ENCODE results near the gene SEMA4G. TPM values are rescaled to one million over a fixed set of nuclear protein-coding genes. Genes with fewer than 3 reads are reported as not detected.

Gene SEMA4G
- total and polyA plus RNA-seq, 2 of the 13 experiments (the other 11 are each of a cell fraction or from before 2014, with no cell fraction given), result 46.2 to 207 TPM

DNA sequence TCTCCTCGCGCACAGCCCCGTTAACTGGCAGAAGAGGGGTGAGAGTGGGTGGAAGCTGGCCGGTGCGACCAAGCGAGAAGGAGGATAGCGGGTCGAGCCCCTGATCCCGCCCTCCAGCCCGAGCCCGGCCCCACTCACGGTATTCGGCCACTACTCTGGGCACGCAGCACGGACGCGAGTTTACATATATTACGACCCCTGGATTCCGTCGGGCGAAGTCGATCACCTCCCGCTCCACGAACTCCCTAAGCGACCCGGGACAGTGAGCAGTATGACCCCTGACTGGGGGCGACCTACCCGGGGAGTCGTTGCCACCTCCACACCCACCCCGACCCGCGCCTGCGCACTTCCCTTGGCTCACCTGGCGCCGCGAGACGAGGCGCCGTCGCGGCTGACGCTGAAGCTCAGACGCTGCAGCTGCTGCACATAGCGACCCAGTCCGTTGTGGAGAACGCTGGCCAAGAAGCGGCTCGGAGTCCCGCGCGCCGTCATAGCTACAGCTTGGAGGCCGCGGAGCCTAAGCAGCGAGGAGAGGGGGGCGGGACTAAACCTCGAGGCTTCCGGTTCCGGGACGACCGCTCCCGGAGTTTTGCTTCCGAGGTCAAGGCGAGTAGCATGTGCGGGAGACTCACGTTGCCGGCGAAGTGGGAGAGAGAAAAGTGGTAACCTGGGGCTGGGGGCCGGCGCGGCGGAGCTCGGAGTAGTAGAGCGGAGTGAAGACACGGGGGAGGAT lies 17.8 kb downstream of the SEMA4G start, which contains the start of the genes MRPL43 and TWNK (continued):
- TF ChIP-seq, protein P1, sequence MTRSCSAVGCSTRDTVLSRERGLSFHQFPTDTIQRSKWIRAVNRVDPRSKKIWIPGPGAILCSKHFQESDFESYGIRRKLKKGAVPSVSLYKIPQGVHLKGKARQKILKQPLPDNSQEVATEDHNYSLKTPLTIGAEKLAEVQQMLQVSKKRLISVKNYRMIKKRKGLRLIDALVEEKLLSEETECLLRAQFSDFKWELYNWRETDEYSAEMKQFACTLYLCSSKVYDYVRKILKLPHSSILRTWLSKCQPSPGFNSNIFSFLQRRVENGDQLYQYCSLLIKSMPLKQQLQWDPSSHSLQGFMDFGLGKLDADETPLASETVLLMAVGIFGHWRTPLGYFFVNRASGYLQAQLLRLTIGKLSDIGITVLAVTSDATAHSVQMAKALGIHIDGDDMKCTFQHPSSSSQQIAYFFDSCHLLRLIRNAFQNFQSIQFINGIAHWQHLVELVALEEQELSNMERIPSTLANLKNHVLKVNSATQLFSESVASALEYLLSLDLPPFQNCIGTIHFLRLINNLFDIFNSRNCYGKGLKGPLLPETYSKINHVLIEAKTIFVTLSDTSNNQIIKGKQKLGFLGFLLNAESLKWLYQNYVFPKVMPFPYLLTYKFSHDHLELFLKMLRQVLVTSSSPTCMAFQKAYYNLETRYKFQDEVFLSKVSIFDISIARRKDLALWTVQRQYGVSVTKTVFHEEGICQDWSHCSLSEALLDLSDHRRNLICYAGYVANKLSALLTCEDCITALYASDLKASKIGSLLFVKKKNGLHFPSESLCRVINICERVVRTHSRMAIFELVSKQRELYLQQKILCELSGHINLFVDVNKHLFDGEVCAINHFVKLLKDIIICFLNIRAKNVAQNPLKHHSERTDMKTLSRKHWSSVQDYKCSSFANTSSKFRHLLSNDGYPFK (CRISPR knock-in tag; IDR thresholded peaks at IDR 0.05; ENCODE audit: borderline replicate concordance), result peak; percentile 86; the same call in 1 of the 2 replicates
- TF ChIP-seq ZNF224 (CRISPR knock-in tag; IDR thresholded peaks at IDR 0.05), result peak; percentile 47; the same call in 1 of the 2 replicates
- no peak for TF ChIP-seq ZFP62 (CRISPR knock-in tag; IDR thresholded peaks at IDR 0.05)
- TF ChIP-seq, protein P2, sequence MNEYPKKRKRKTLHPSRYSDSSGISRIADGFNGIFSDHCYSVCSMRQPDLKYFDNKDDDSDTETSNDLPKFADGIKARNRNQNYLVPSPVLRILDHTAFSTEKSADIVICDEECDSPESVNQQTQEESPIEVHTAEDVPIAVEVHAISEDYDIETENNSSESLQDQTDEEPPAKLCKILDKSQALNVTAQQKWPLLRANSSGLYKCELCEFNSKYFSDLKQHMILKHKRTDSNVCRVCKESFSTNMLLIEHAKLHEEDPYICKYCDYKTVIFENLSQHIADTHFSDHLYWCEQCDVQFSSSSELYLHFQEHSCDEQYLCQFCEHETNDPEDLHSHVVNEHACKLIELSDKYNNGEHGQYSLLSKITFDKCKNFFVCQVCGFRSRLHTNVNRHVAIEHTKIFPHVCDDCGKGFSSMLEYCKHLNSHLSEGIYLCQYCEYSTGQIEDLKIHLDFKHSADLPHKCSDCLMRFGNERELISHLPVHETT (CRISPR knock-in tag; conservative IDR thresholded peaks at IDR 0.05), result no peak; the same call in 1 of the 2 replicates
- no peak for TF ChIP-seq TP53 (CRISPR knock-in tag; conservative IDR thresholded peaks at IDR 0.05)
- TF ChIP-seq, protein P3, sequence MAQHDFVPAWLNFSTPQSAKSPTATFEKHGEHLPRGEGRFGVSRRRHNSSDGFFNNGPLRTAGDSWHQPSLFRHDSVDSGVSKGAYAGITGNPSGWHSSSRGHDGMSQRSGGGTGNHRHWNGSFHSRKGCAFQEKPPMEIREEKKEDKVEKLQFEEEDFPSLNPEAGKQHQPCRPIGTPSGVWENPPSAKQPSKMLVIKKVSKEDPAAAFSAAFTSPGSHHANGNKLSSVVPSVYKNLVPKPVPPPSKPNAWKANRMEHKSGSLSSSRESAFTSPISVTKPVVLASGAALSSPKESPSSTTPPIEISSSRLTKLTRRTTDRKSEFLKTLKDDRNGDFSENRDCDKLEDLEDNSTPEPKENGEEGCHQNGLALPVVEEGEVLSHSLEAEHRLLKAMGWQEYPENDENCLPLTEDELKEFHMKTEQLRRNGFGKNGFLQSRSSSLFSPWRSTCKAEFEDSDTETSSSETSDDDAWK (CRISPR knock-in tag; IDR thresholded peaks at IDR 0.05), result no peak
- TF ChIP-seq ZSCAN20 (CRISPR knock-in tag; IDR thresholded peaks at IDR 0.05; ENCODE audit: borderline replicate concordance), result peak; percentile 20; the same call in 1 of the 2 replicates
- TF ChIP-seq HDAC2 (CRISPR knock-in tag; IDR thresholded peaks at IDR 0.05), result peak; percentile 56; the same call in 1 of the 2 replicates
- TF ChIP-seq ZFP37 (CRISPR knock-in tag; IDR thresholded peaks at IDR 0.05; ENCODE audit: borderline replicate concordance), result no peak
- no peak for TF ChIP-seq ZNF432 (CRISPR knock-in tag; IDR thresholded peaks at IDR 0.05; ENCODE audit: borderline replicate concordance)
- TF ChIP-seq MZF1 (CRISPR knock-in tag; IDR thresholded peaks at IDR 0.05; ENCODE audit: borderline replicate concordance), result 0 out of 2 replicates have a peak, but pooled peaks have one; percentile 92
- peak; percentile 100 for TF ChIP-seq NR2C2 (CRISPR knock-in tag; IDR thresholded peaks at IDR 0.05; ENCODE audit: borderline replicate concordance)
- TF ChIP-seq, protein P4, sequence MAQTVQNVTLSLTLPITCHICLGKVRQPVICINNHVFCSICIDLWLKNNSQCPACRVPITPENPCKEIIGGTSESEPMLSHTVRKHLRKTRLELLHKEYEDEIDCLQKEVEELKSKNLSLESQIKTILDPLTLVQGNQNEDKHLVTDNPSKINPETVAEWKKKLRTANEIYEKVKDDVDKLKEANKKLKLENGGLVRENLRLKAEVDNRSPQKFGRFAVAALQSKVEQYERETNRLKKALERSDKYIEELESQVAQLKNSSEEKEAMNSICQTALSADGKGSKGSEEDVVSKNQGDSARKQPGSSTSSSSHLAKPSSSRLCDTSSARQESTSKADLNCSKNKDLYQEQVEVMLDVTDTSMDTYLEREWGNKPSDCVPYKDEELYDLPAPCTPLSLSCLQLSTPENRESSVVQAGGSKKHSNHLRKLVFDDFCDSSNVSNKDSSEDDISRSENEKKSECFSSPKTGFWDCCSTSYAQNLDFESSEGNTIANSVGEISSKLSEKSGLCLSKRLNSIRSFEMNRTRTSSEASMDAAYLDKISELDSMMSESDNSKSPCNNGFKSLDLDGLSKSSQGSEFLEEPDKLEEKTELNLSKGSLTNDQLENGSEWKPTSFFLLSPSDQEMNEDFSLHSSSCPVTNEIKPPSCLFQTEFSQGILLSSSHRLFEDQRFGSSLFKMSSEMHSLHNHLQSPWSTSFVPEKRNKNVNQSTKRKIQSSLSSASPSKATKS (CRISPR knock-in tag; IDR thresholded peaks at IDR 0.05), result no peak
- TF ChIP-seq ZNF777 (CRISPR knock-in tag; IDR thresholded peaks at IDR 0.05), result peak; percentile 51; the same call in 1 of the 2 replicates
- TF ChIP-seq ZNF788 (CRISPR knock-in tag; IDR thresholded peaks at IDR 0.05; ENCODE audit: borderline replicate concordance), result 0 out of 2 replicates have a peak, but pooled peaks have one; percentile 39
- TF ChIP-seq ZSCAN12 (CRISPR knock-in tag; IDR thresholded peaks at IDR 0.05), result no peak
- peak; percentile 96 for TF ChIP-seq KDM5A (IDR thresholded peaks at IDR 0.05; ENCODE audit: borderline replicate concordance, low read length)
- TF ChIP-seq ZSCAN25 (CRISPR knock-in tag; IDR thresholded peaks at IDR 0.05), result no peak
